Lower leg skin (tissue), 3 donors: Measurements from ENCODE around the gene POLD1.

Experiments
- POLR2A ChIP-seq, 2 donors: fragments of 450-650 bp; IDR thresholded peaks; one replicate each; pipeline ENCODE4 v1.6.1; 2016 to 2017; ENCODE audit warnings: antibody characterized with exemption in 2 of 2, mild to moderate bottlenecking in 1 of 2, moderate library complexity in 1 of 2
- TF ChIP-seq, protein P1 (sequence below), 3 donors: fragments of 450-650 bp; IDR thresholded peaks; one replicate each; pipeline ENCODE4 v1.5.1; 2016; ENCODE audit warnings: antibody characterized with exemption in 3 of 3, mild to moderate bottlenecking in 3 of 3, moderate library complexity in 2 of 3

DNA sequence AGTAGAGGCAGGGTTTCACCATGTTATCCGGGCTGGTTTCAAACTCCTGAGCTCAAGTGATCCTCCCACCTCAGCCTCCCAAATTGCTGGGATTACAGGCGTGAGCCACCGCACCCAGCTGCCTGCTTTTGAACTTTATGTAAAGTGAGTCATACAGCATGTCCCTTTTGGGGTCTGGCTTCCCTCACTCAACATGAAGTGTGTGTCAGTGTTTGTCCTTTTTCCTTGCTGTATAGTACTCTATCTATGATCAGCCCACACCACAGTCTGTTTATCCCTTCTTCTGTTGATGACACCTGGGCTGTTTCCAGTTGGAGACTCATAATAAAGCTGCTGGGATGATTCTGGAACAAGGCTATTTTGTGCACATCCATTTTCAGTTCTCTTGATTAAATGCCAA lies 36.7 kb downstream of the POLD1 start:
- no peak for TF ChIP-seq POLR2A (IDR thresholded peaks at IDR 0.05)
- TF ChIP-seq, protein P1, sequence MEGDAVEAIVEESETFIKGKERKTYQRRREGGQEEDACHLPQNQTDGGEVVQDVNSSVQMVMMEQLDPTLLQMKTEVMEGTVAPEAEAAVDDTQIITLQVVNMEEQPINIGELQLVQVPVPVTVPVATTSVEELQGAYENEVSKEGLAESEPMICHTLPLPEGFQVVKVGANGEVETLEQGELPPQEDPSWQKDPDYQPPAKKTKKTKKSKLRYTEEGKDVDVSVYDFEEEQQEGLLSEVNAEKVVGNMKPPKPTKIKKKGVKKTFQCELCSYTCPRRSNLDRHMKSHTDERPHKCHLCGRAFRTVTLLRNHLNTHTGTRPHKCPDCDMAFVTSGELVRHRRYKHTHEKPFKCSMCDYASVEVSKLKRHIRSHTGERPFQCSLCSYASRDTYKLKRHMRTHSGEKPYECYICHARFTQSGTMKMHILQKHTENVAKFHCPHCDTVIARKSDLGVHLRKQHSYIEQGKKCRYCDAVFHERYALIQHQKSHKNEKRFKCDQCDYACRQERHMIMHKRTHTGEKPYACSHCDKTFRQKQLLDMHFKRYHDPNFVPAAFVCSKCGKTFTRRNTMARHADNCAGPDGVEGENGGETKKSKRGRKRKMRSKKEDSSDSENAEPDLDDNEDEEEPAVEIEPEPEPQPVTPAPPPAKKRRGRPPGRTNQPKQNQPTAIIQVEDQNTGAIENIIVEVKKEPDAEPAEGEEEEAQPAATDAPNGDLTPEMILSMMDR (IDR thresholded peaks at IDR 0.05): no peak
